ENCODE data around the gene CD80. TPM values are rescaled to one million over a fixed set of nuclear protein-coding genes. Genes with fewer than 3 reads are reported as not detected.
"Not testable (repeated sequence)": the region's sequence is repeated elsewhere in the genome, so short reads cannot be mapped to it uniquely, and the experiment has no call there.

CD80 gene
- total and polyA plus RNA-seq, 9 of the 15 experiments (the other 6 are each of a cell fraction or from before 2014, with no cell fraction given) = 3.0 to 8.2 (median 5.7) TPM

GRCh38 chr3:119569156-119569555, 9.7 kb upstream of the CD80 start:
- FAIRE-seq = no peak
- Histone ChIP-seq H3K27me3 (ENCODE audit: control insufficient read depth in 2 of 2, insufficient read depth in 2 of 2, low read length in 2 of 2) (no peaks in the 10 kb centered on the region), H3K79me2 (ENCODE audit: control insufficient read depth, insufficient read depth, low read length) (no peaks in the 10 kb centered on the region), H3K9me1 (ENCODE audit: control insufficient read depth, insufficient read depth, low read length) (no peaks in the 10 kb centered on the region), H3K4me3 (no peak overlapping the region), H2AFZ (ENCODE audit: low read depth, low read length) (no peak overlapping the region), H4K20me1 (replicated peaks; ENCODE audit: control insufficient read depth, insufficient read depth, low read length) (no peaks in the 10 kb centered on the region), H3K4me1 (replicated peaks in 1 of 2; ENCODE audit: control insufficient read depth in 2 of 2, insufficient read depth in 2 of 2, low read length in 2 of 2) (no peaks in the 10 kb centered on the region; a peak in 1 of 5 replicates), H3K36me3 (ENCODE audit: control insufficient read depth, insufficient read depth, low read length) (no peaks in the 10 kb centered on the region), H3K27ac (ENCODE audit: extremely low read depth, low read depth, low read length) (no peak overlapping the region), H3K9ac (ENCODE audit: insufficient read depth in 1 of 2, low read depth in 2 of 2, low read length in 2 of 2) (no peak overlapping the region), H3K9me3 (replicated peaks; ENCODE audit: control insufficient read depth, insufficient read depth, low read depth, low read length) (no peaks in the 10 kb centered on the region), H3K4me2 (ENCODE audit: insufficient read depth, low read length) (no peak overlapping the region)
- WGBS (ENCODE audit: insufficient coverage, low coverage, missing lambda C conversion rate) = 56% methylated on average over 2 of the region's 4 CpGs
- POLR2A ChIA-PET = no interaction called here
- CTCF ChIA-PET (ENCODE audit: low intra/inter-chr PET ratio) = no interaction called here
- no peak for DNase-seq (ENCODE audit: extremely low read depth in 1 of 4, low spot score in 3 of 4)
- ATAC-seq = no peak
- no TSS peak for BruUV-seq (replicated peaks)
- no peak for TF ChIP-seq RBM17 (IDR thresholded peaks at IDR 0.05; ENCODE audit: borderline replicate concordance, low read depth, low read length)
- no peak for TF ChIP-seq STAG1 (CRISPR knock-in tag; IDR thresholded peaks at IDR 0.05; ENCODE audit: borderline replicate concordance)
- 0 out of 2 replicates have a peak, but pooled peaks have one; percentile 15 for TF ChIP-seq NFIC (IDR thresholded peaks at IDR 0.05)
- in situ Hi-C loops (cut with MboI) = no loop called here
- intact Hi-C loops (cut with micrococcal nuclease) = no loop called here

DNA sequence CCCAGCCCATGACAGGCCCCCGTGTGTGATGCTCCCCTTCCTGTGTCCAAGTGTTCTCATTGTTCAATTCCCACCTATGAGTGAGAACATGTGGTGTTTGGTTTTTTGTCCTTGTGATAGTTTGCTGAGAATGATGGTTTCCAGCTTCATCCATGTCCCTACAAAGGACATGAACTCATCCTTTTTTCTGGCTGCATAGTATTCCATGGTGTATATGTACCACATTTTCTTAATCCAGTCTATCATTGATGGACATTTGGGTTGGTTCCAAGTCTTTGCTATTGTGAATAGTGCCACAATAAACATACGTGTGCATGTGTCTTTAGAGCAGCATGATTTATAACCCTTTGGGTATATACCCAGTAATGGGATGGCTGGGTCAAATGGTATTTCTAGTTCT, 3.9 kb upstream of the CD80 start:
- WGBS (ENCODE audit: insufficient coverage, low coverage, missing lambda C conversion rate) = 20% methylated on average over 1 of the region's 2 CpGs
- H3K4me1 ChIP-seq (replicated peaks in 1 of 2; ENCODE audit: control insufficient read depth in 2 of 2, insufficient read depth in 2 of 2, low read length in 2 of 2); DNase-seq (ENCODE audit: extremely low read depth in 1 of 4, low spot score in 3 of 4); H4K20me1 ChIP-seq (replicated peaks; ENCODE audit: control insufficient read depth, insufficient read depth, low read length); H3K4me2 ChIP-seq (ENCODE audit: insufficient read depth, low read length); in situ Hi-C loops (cut with MboI); ATAC-seq; H3K9ac ChIP-seq (ENCODE audit: insufficient read depth in 1 of 2, low read depth in 2 of 2, low read length in 2 of 2); H3K9me3 ChIP-seq (replicated peaks; ENCODE audit: control insufficient read depth, insufficient read depth, low read depth, low read length); H3K27me3 ChIP-seq (ENCODE audit: control insufficient read depth in 2 of 2, insufficient read depth in 2 of 2, low read length in 2 of 2); intact Hi-C loops (cut with micrococcal nuclease); H3K79me2 ChIP-seq (ENCODE audit: control insufficient read depth, insufficient read depth, low read length); FAIRE-seq; H3K36me3 ChIP-seq (ENCODE audit: control insufficient read depth, insufficient read depth, low read length); POLR2A ChIA-PET; BruUV-seq (replicated peaks); CTCF ChIA-PET (ENCODE audit: low intra/inter-chr PET ratio); H2AFZ ChIP-seq (ENCODE audit: low read depth, low read length); H3K9me1 ChIP-seq (ENCODE audit: control insufficient read depth, insufficient read depth, low read length); H3K4me3 ChIP-seq; H3K27ac ChIP-seq (ENCODE audit: extremely low read depth, low read depth, low read length): not testable (repeated sequence)
- TF ChIP-seq ZNF146 (CRISPR knock-in tag; IDR thresholded peaks at IDR 0.05; ENCODE audit: unreplicated experiment) = peak; percentile 11

Data from K562 (cell line).